HepG2 (cell line): Measurements from ENCODE around the gene SPTSSB. TPM values are rescaled to one million over a fixed set of nuclear protein-coding genes. Genes with fewer than 3 reads are reported as not detected.

Experiments used
- ATAC-seq: fragments of 200-7000 bp; cut with Tn5 transposase; 3 replicates; pipeline ENCODE4 v1.9.1; 2020; ENCODE audit warnings: mild to moderate bottlenecking, moderate library complexity
- BruUV-seq: library from RNA; stranded (reverse); fragments of 400-500 nt; replicated peaks from 2 replicates; lab custom pipeline; 2021; lab: Mats Ljungman, UMichigan
- CTCF ChIA-PET: fragments of 300-600 bp; formaldehyde crosslinking; extraction: SDS; loops from one replicate; lab custom pipeline; 2021; ENCODE audit warnings: low total read pairs, inconsistent platforms, low intra/inter-chr PET ratio; lab: Yijun Ruan, JAX
- POLR2A ChIA-PET: fragments of 350-600 bp; sonication (Branson Sonifier 250); formaldehyde crosslinking; loops from one replicate; lab custom pipeline; 2020; ENCODE audit warnings: antibody characterized with exemption, inconsistent platforms; lab: Yijun Ruan, JAX
- DNase-seq: peaks from one replicate; pipeline ENCODE4 v3.0.0-alpha.2; 2015; ENCODE audit warnings: low spot score
- FAIRE-seq: peaks from 3 replicates; lab custom pipeline; 2011; peaks lifted over from hg19 to GRCh38; lab: Jason Lieb, UNC
- H2AFZ ChIP-seq: one replicate; pipeline ENCODE4 v1.6.1; 2011; ENCODE audit warnings: low read length, inconsistent platforms
- H3K27ac ChIP-seq: fragments of 300-600 bp; 3 replicates; pipeline ENCODE4 v1.8.0; 2011; ENCODE audit warnings: mixed run types, mild to moderate bottlenecking, mixed read lengths, low read length, inconsistent platforms; ENCODE audit not compliant: insufficient read depth; ENCODE audit errors: extremely low read length
- H3K27me3 ChIP-seq, 2 experiments: fragments of 200-600 bp in 1 of 2; 2 replicates in 1 of 2; 3 replicates in 1 of 2; pipeline versions ENCODE4 v1.6.0 to v1.8.0; 2011; ENCODE audit warnings: low read length in 2 of 2, mild to moderate bottlenecking in 2 of 2, moderate library complexity in 2 of 2, inconsistent platforms in 1 of 2; ENCODE audit not compliant: insufficient read depth in 2 of 2, control insufficient read depth in 1 of 2
- H3K36me3 ChIP-seq, 2 experiments: fragments of 200-600 bp in 1 of 2; replicated peaks in 1 of 2; 2 replicates in 1 of 2; 3 replicates in 1 of 2; pipeline versions ENCODE4 v1.5.1 to v1.8.0; 2011; ENCODE audit warnings: low read length in 2 of 2, inconsistent platforms in 1 of 2; ENCODE audit not compliant: insufficient read depth in 2 of 2, control insufficient read depth in 1 of 2
- H3K4me1 ChIP-seq: 2 replicates; pipeline ENCODE4 v1.5.1; 2012; ENCODE audit warnings: low read length, inconsistent platforms; ENCODE audit not compliant: insufficient read depth
- H3K4me2 ChIP-seq: 2 replicates; pipeline ENCODE4 v1.6.0; 2011; ENCODE audit warnings: low read depth, low read length, inconsistent platforms
- H3K4me3 ChIP-seq, 3 experiments: fragments of 200-600 bp in 1 of 3; sonication (generic), shearing (Covaris generic) in 1 of 3; replicated peaks in 1 of 3; 2 replicates each; pipeline ENCODE4 v1.5.1; 2011 to 2016; ENCODE audit warnings: low read length in 3 of 3, inconsistent platforms in 2 of 3, low read depth in 2 of 3, mild to moderate bottlenecking in 2 of 3, control low read depth in 1 of 3, mixed read lengths in 1 of 3; ENCODE audit not compliant: insufficient read depth in 1 of 3
- H3K79me2 ChIP-seq: one replicate; pipeline ENCODE4 v1.6.1; 2011; ENCODE audit warnings: low read length, inconsistent platforms; ENCODE audit not compliant: insufficient read depth
- H3K9ac ChIP-seq: 2 replicates; pipeline ENCODE4 v1.6.0; 2011; ENCODE audit warnings: mild to moderate bottlenecking, low read depth, low read length, inconsistent platforms; ENCODE audit not compliant: insufficient read depth
- H3K9me3 ChIP-seq: 2 replicates; pipeline ENCODE4 v1.5.1; 2012; ENCODE audit warnings: mild to moderate bottlenecking, low read length
- H4K20me1 ChIP-seq: 2 replicates; pipeline ENCODE4 v1.6.0; 2011; ENCODE audit warnings: inconsistent platforms, mild to moderate bottlenecking, low read length, moderate library complexity; ENCODE audit not compliant: insufficient read depth
- ARID5B ChIP-seq: IDR thresholded peaks from 2 replicates; pipeline ENCODE4 v1.4.0; 2020; ENCODE audit warnings: mild to moderate bottlenecking, missing genetic modification reagents
- ATM ChIP-seq: fragments of 450-650 bp; IDR thresholded peaks from 2 replicates; pipeline ENCODE4 v1.7.1; 2017; ENCODE audit warnings: mild to moderate bottlenecking, borderline replicate concordance
- CEBPZ ChIP-seq: IDR thresholded peaks from 2 replicates; pipeline ENCODE4 v1.6.1; 2012; ENCODE audit warnings: low read length, improper control_type of control experiment
- GATAD2A ChIP-seq: IDR thresholded peaks from 2 replicates; pipeline ENCODE4 v1.6.1; 2016
- GTF3A ChIP-seq: sonication (generic); formaldehyde crosslinking; conservative IDR thresholded peaks from 2 replicates; pipeline ENCODE4 v1.4.0; 2020; ENCODE audit warnings: mild to moderate bottlenecking, missing genetic modification reagents
- HNF4A ChIP-seq: sonication (generic); formaldehyde crosslinking; IDR thresholded peaks from 2 replicates; pipeline ENCODE4 v1.4.0; 2020; ENCODE audit warnings: missing genetic modification reagents
- KLF6 ChIP-seq: IDR thresholded peaks from 2 replicates; pipeline ENCODE4 v1.8.0; 2016; ENCODE audit warnings: missing biosample characterization, missing genetic modification reagents
- MAX ChIP-seq: IDR thresholded peaks from 2 replicates; pipeline ENCODE4 v1.6.1; 2012; ENCODE audit warnings: inconsistent platforms
- PHF8 ChIP-seq: sonication (generic); formaldehyde crosslinking; IDR thresholded peaks from 2 replicates; pipeline ENCODE4 v1.5.0; 2020; ENCODE audit warnings: missing genetic modification reagents
- RXRB ChIP-seq: IDR thresholded peaks from 2 replicates; pipeline ENCODE4 v1.6.1; 2016; ENCODE audit warnings: borderline replicate concordance, missing genetic modification reagents, missing compliant biosample characterization
- SIX1 ChIP-seq: sonication (generic); formaldehyde crosslinking; IDR thresholded peaks from 2 replicates; pipeline ENCODE4 v1.4.0; 2020; ENCODE audit warnings: missing genetic modification reagents, borderline replicate concordance
- SOX13 ChIP-seq, 3 experiments: fragments of 450-650 bp in 1 of 3; sonication (generic) in 1 of 3; formaldehyde crosslinking in 1 of 3; IDR thresholded peaks in 2 of 3; conservative IDR thresholded peaks in 1 of 3; 2 replicates each; pipeline versions ENCODE4 v1.5.0 to v1.6.1; 2016 to 2020; ENCODE audit warnings: antibody characterized with exemption in 1 of 3, mild to moderate bottlenecking in 1 of 3, missing compliant biosample characterization in 1 of 3, missing genetic modification reagents in 1 of 3, moderate library complexity in 1 of 3
- SOX5 ChIP-seq: IDR thresholded peaks from 2 replicates; pipeline ENCODE4 v1.6.1; 2016; ENCODE audit warnings: borderline replicate concordance
- TFAP4 ChIP-seq: sonication (generic); IDR thresholded peaks from 2 replicates; pipeline ENCODE4 v1.6.1; 2016; ENCODE audit warnings: low read depth, borderline replicate concordance
- ZBTB7A ChIP-seq: sonication (generic); formaldehyde crosslinking; IDR thresholded peaks from 2 replicates; pipeline ENCODE4 v1.8.0; 2022; ENCODE audit warnings: mild to moderate bottlenecking, missing genetic modification reagents
- ZNF260 ChIP-seq: sonication (generic); formaldehyde crosslinking; IDR thresholded peaks from 2 replicates; pipeline ENCODE4 v1.4.0; 2020; ENCODE audit warnings: missing genetic modification reagents, low read depth, mild to moderate bottlenecking, borderline replicate concordance
- ZNF34 ChIP-seq: sonication (generic); formaldehyde crosslinking; IDR thresholded peaks from 2 replicates; pipeline ENCODE4 v1.4.0; 2020; ENCODE audit warnings: mild to moderate bottlenecking, missing genetic modification reagents, borderline replicate concordance
- ZSCAN25 ChIP-seq: sonication (generic); formaldehyde crosslinking; IDR thresholded peaks from 2 replicates; pipeline ENCODE4 v1.8.0; 2022; ENCODE audit warnings: mild to moderate bottlenecking, missing genetic modification reagents
- in situ Hi-C: cut with HindIII; loops from 2 replicates; pipeline ENCODE4 v1.10.0; 2017; ENCODE audit warnings: low pct_unique_long_range_greater_than_20kb; ENCODE audit not compliant: extremely low pct_ligation_motif_present
- intact Hi-C: fragments of 100-400 bp; cut with micrococcal nuclease; formaldehyde crosslinking; loops from one replicate; pipeline ENCODE4 v1.10.0; 2022; ENCODE audit not compliant: unreplicated experiment
- polyA plus RNA-seq, 8 experiments: library from polyadenylated mRNA; depleted of rRNA in 3 of 8; stranded (reverse) in 7 of 8; unstranded in 1 of 8; fragments of >200 nt; fragmentation: Illumina TruSeq in 4 of 8; extraction: Trizol in 4 of 8; gene quantifications; 2 replicates each; pipeline versions ENCODE4 v1.2.1 to v1.2.3, GENCODE V29; 2011 to 2016; ENCODE audit warnings: low read depth in 4 of 8, missing spikeins in 1 of 8, mixed read lengths in 1 of 8; ENCODE audit not compliant: insufficient read depth in 1 of 8
- total RNA-seq, 5 experiments: library from RNA; depleted of rRNA; stranded (reverse); fragments of >200 nt; fragmentation: Illumina TruSeq; extraction: Trizol; gene quantifications; 2 replicates each; pipeline ENCODE4 v1.2.3, GENCODE V29; 2016; ENCODE audit warnings: low read depth in 1 of 5

SPTSSB gene
- total and polyA plus RNA-seq, 2 of the 13 experiments (the other 11 are each of a cell fraction or from before 2014, with no cell fraction given), result 0.51 to 2.4 TPM

GRCh38 chr3:161393310-161393709 lies 22.0 kb upstream of the SPTSSB start:
- Histone ChIP-seq H3K79me2 (no peaks in the 10 kb centered on the region), H3K27ac (no peak overlapping the region), H2AFZ (no peak overlapping the region), H3K9ac (no peak overlapping the region), H3K4me2 (no peak overlapping the region), H3K27me3 (peaks cover 0 to 3% of the 10 kb centered on the region in 2 experiments; a peak in 1 of 5 replicates), H3K4me3 (no peak overlapping the region), H3K36me3 (no peaks in the 10 kb centered on the region), H4K20me1 (no peaks in the 10 kb centered on the region), H3K9me3 (no peaks in the 10 kb centered on the region), H3K4me1 (peaks cover 35% of the 10 kb centered on the region)
- intact Hi-C loops, result no loop called here
- DNase-seq (peak; percentile 40), ATAC-seq (peak; percentile 82), FAIRE-seq (no peak)
- in situ Hi-C loops, result no loop called here
- POLR2A ChIA-PET, result no interaction called here
- BruUV-seq, result no TSS peak
- CTCF ChIA-PET, result no interaction called here
- no peak for TF ChIP-seq ZNF34 (CRISPR knock-in tag)
- no peak for TF ChIP-seq GTF3A (CRISPR knock-in tag)
- peak; percentile 75; the same call in 1 of the 2 replicates for TF ChIP-seq SIX1 (CRISPR knock-in tag)
- TF ChIP-seq GATAD2A (CRISPR knock-in tag), result 0 out of 2 replicates have a peak, but pooled peaks have one; percentile 25
- TF ChIP-seq ARID5B (CRISPR knock-in tag), result peak; percentile 25; the same call in 1 of the 2 replicates
- 0 out of 2 replicates have a peak, but pooled peaks have one; percentile 7 for TF ChIP-seq RXRB (CRISPR knock-in tag)
- no peak for TF ChIP-seq ZSCAN25 (CRISPR knock-in tag)
- no peak for TF ChIP-seq MAX
- no peak for TF ChIP-seq PHF8 (CRISPR knock-in tag)
- 0 out of 2 replicates have a peak, but pooled peaks have one; percentile 5 for TF ChIP-seq HNF4A (CRISPR knock-in tag)
- TF ChIP-seq ZNF260, result no peak
- TF ChIP-seq KLF6 (CRISPR knock-in tag), result no peak
- 0 out of 2 replicates have a peak, but pooled peaks have one; percentile 5 for TF ChIP-seq SOX5 (CRISPR knock-in tag)
- TF ChIP-seq ATM, result no peak
- TF ChIP-seq TFAP4, result peak; percentile 53; the same call in 1 of the 2 replicates
- TF ChIP-seq CEBPZ, result no peak
- TF ChIP-seq ZBTB7A, result no peak
- no peak for TF ChIP-seq SOX13 (IDR thresholded peaks at IDR 0.05)
- TF ChIP-seq SOX13 (CRISPR knock-in tag; conservative IDR thresholded peaks at IDR 0.05 in 1 of 2, IDR thresholded peaks at IDR 0.05 in 1 of 2), result peak in 1 of 2 experiments; percentile 27; a peak in 1 of 4 replicates
